GM12878 (cell line): ENCODE measurements around the gene ILF2. TPM values are rescaled to one million over a fixed set of nuclear protein-coding genes. Genes with fewer than 3 reads are reported as not detected.

Experiments
- ASH2L ChIP-seq: fragments of 300-600, 200-600 bp; sonication (generic); IDR thresholded peaks from 2 replicates; pipeline ENCODE4 v1.6.1; 2017; ENCODE audit warnings: low read depth, mild to moderate bottlenecking, borderline replicate concordance
- BACH1 ChIP-seq: fragments of 450-650 bp; IDR thresholded peaks from 2 replicates; pipeline ENCODE4 v1.6.1; 2017; ENCODE audit warnings: mild to moderate bottlenecking, borderline replicate concordance
- BHLHE40 ChIP-seq, 2 experiments: fragments of 450-650 bp in 1 of 2; IDR thresholded peaks; 2 replicates each; pipeline ENCODE4 v1.6.1; 2011 to 2017; ENCODE audit warnings: low read depth in 2 of 2, borderline replicate concordance in 1 of 2, improper control_type of control experiment in 1 of 2, low read length in 1 of 2, mild to moderate bottlenecking in 1 of 2
- BMI1 ChIP-seq: fragments of 450-650 bp; IDR thresholded peaks from 2 replicates; pipeline ENCODE4 v1.6.1; 2016; ENCODE audit warnings: mild to moderate bottlenecking, moderate library complexity, borderline replicate concordance
- CUX1 ChIP-seq: IDR thresholded peaks from 2 replicates; pipeline ENCODE4 v1.6.1; 2012; ENCODE audit warnings: improper control_type of control experiment, low read depth, low read length; ENCODE audit not compliant: insufficient replicate concordance
- E4F1 ChIP-seq: fragments of 450-650 bp; IDR thresholded peaks from 2 replicates; pipeline ENCODE4 v1.6.1; 2018; ENCODE audit warnings: borderline replicate concordance, mild to moderate bottlenecking; ENCODE audit not compliant: partially characterized antibody
- EED ChIP-seq: sonication (generic); IDR thresholded peaks from 2 replicates; pipeline ENCODE4 v1.6.1; 2016; ENCODE audit warnings: antibody characterized with exemption, low read depth
- FOXK2 ChIP-seq: fragments of 450-650 bp; IDR thresholded peaks from 2 replicates; pipeline ENCODE4 v1.6.1; 2017; ENCODE audit warnings: mild to moderate bottlenecking, moderate library complexity
- GATAD2B ChIP-seq: fragments of 450-650 bp; conservative IDR thresholded peaks from 2 replicates; pipeline ENCODE4 v1.6.1; 2017; ENCODE audit warnings: low read depth, mild to moderate bottlenecking, moderate library complexity
- MTA2 ChIP-seq: fragments of 450-650 bp; IDR thresholded peaks from 2 replicates; pipeline ENCODE4 v1.6.1; 2016; ENCODE audit warnings: low read depth, mild to moderate bottlenecking, moderate library complexity
- NFXL1 ChIP-seq: fragments of 450-650 bp; IDR thresholded peaks from 2 replicates; pipeline ENCODE4 v1.6.1; 2017; ENCODE audit warnings: antibody characterized with exemption, mild to moderate bottlenecking, borderline replicate concordance
- POLR2AphosphoS2 ChIP-seq: IDR thresholded peaks from 2 replicates; pipeline ENCODE4 v1.6.1; 2011; ENCODE audit warnings: low read depth, mild to moderate bottlenecking, low read length, improper control_type of control experiment, moderate library complexity
- POU2F2 ChIP-seq: IDR thresholded peaks from 3 replicates; pipeline ENCODE4 v1.6.1; 2011; ENCODE audit warnings: low read depth, mild to moderate bottlenecking, low read length, borderline replicate concordance
- RELA ChIP-seq: fragments of 450-650 bp; IDR thresholded peaks from 2 replicates; pipeline ENCODE4 v1.8.0; 2014; ENCODE audit warnings: borderline replicate concordance; ENCODE audit not compliant: partially characterized antibody
- SMAD5 ChIP-seq: IDR thresholded peaks from 2 replicates; pipeline ENCODE4 v1.6.1; 2016; ENCODE audit warnings: antibody characterized with exemption, low read depth
- SREBF1 ChIP-seq: IDR thresholded peaks from 2 replicates; pipeline ENCODE4 v1.6.1; 2012; ENCODE audit warnings: mild to moderate bottlenecking, low read length
- ZBED1 ChIP-seq: IDR thresholded peaks from 2 replicates; pipeline ENCODE4 v1.6.1; 2016; ENCODE audit warnings: borderline replicate concordance
- ZBTB33 ChIP-seq: fragments of 450-650 bp; IDR thresholded peaks from 2 replicates; pipeline ENCODE4 v1.6.1; 2017; ENCODE audit warnings: mild to moderate bottlenecking
- ZNF207 ChIP-seq: fragments of 450-650 bp; IDR thresholded peaks from 2 replicates; pipeline ENCODE4 v1.6.1; 2014; ENCODE audit warnings: antibody characterized with exemption, mild to moderate bottlenecking, borderline replicate concordance
- ZNF217 ChIP-seq: fragments of 450-650 bp; IDR thresholded peaks from 2 replicates; pipeline ENCODE4 v1.6.1; 2017; ENCODE audit warnings: antibody characterized with exemption, mild to moderate bottlenecking
- polyA plus RNA-seq, 11 experiments: library from polyadenylated mRNA; depleted of rRNA in 4 of 11; unstranded in 6 of 11; stranded (reverse) in 5 of 11; fragments of >200 nt; fragmentation: Nextera tagmentation in 4 of 11; fragmentation: Illumina TruSeq in 1 of 11; extraction: Ambion mirVana in 4 of 11; extraction: Trizol in 1 of 11; gene quantifications; 1 replicate in 1 of 11; 2 replicates in 10 of 11; pipeline versions ENCODE4 v1.2.1 to v1.2.3, GENCODE V29; 2011 to 2016; ENCODE audit warnings: inconsistent platforms in 2 of 11, missing spikeins in 2 of 11, low read depth in 1 of 11
- total RNA-seq, 4 experiments: library from RNA; depleted of rRNA in 3 of 4; stranded (reverse); fragments of >200 nt in 3 of 4; fragmentation: Illumina TruSeq in 1 of 4; extraction: Trizol in 1 of 4; gene quantifications; 2 replicates each; pipeline versions ENCODE4 v1.2.1 to v1.2.3, GENCODE V29; 2013 to 2021

Gene ILF2
- total and polyA plus RNA-seq, 10 of the 15 experiments (the other 5 are each of a cell fraction or from before 2014, with no cell fraction given): 261 to 520 (median 449) TPM

DNA sequence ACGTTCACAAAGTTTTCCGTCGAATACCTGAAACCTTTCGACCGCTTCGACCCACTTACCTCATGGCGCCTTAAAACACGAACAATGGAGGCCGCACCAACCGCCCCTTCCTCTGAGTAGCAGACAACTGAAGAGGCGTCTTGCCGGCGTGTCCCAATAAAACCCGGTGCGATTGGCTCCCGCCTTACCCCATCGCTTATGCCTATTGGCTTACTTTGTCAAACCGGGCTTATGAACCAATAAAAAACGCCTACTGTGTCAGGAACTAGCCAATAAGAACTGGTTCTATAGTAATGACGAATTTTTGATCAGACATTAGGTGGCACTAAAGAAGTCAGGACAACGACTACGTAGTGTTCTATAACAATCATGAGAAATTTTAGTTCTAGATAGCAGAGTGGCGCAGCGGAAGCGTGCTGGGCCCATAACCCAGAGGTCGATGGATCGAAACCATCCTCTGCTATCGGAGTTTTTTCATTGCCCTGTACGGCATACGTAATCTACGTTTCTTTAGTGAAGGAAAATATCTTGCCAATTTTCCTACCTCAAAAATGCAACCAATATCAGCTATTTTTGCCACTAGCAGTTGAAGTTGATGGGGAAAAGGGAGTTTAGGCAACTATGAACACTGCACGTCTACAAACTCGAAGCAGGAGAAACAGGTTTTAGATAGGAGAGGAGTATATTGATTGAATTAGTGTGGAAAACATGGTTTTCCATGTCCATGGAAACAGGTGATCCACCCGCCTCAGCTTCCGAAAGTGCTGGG is at the start of gene ILF2 (continued):
- no peak for TF ChIP-seq E4F1
- TF ChIP-seq CUX1: no peak
- TF ChIP-seq GATAD2B: peak; percentile 73; the same call in 1 of the 2 replicates
- no peak; the same call in 1 of the 2 replicates for TF ChIP-seq ZNF217
- peak; percentile 15 to 52; a peak in 1 of 4 replicates for TF ChIP-seq BHLHE40 (IDR thresholded peaks at IDR 0.05; ENCODE audit: borderline replicate concordance in 1 of 2, low read depth in 2 of 2, low read length in 1 of 2)
- no peak for TF ChIP-seq FOXK2
- peak; percentile 78; the same call in 1 of the 2 replicates for TF ChIP-seq POLR2AphosphoS2
- TF ChIP-seq NFXL1: no peak
- peak; percentile 48; the same call in 1 of the 2 replicates for TF ChIP-seq EED
- 0 out of 2 replicates have a peak, but pooled peaks have one; percentile 62 for TF ChIP-seq ZNF207
- TF ChIP-seq MTA2: no peak
- peak; percentile 54; the same call in 1 of the 2 replicates for TF ChIP-seq ZBED1
- peak; percentile 10; the same call in 1 of the 3 replicates for TF ChIP-seq POU2F2
- peak; percentile 76; the same call in 1 of the 2 replicates for TF ChIP-seq SMAD5
- TF ChIP-seq SREBF1: no peak
- no peak for TF ChIP-seq BACH1
- peak; percentile 38 for TF ChIP-seq RELA
- no peak for TF ChIP-seq ASH2L
- TF ChIP-seq BMI1: no peak
- no peak for TF ChIP-seq ZBTB33
